Esophagus muscularis mucosa (tissue), 4 donors: ENCODE data around the gene PCBP4. TPM values are rescaled to one million over a fixed set of nuclear protein-coding genes. Genes with fewer than 3 reads are reported as not detected.

Experiments
- DNase-seq: peaks from one replicate; pipeline ENCODE4 v3.0.0-alpha.2; 2017; ENCODE audit errors: extremely low spot score
- H3K27ac ChIP-seq, 4 donors: fragments of 200-600 bp; sonication (generic); replicated peaks in 1 of 4; 1 replicate in 3 of 4; 2 replicates in 1 of 4; pipeline ENCODE4 v1.5.1; 2016 to 2019; ENCODE audit warnings: mild to moderate bottlenecking in 1 of 4
- H3K27me3 ChIP-seq, 4 donors: fragments of 200-600 bp; sonication (generic); one replicate each; pipeline versions ENCODE4 v1.5.1 to v1.6.0; 2016 to 2019
- H3K36me3 ChIP-seq, 4 donors: fragments of 200-600 bp; sonication (generic); one replicate each; pipeline ENCODE4 v1.5.1; 2016 to 2019
- H3K4me1 ChIP-seq, 4 donors: fragments of 200-600 bp; sonication (generic); one replicate each; pipeline ENCODE4 v1.5.1; 2016 to 2019
- H3K4me3 ChIP-seq, 4 donors: fragments of 200-600 bp; sonication (generic); 1 replicate in 2 of 4; 2 replicates in 2 of 4; pipeline ENCODE4 v1.5.1; 2016 to 2019; ENCODE audit warnings: mild to moderate bottlenecking in 4 of 4, moderate library complexity in 1 of 4
- H3K9me3 ChIP-seq, 4 donors: fragments of 200-600 bp; sonication (generic); 1 replicate in 3 of 4; 2 replicates in 1 of 4; pipeline ENCODE4 v1.5.1; 2016 to 2019
- EP300 ChIP-seq: sonication (generic); formaldehyde crosslinking; IDR thresholded peaks from one replicate; pipeline ENCODE4 v1.6.1; 2017; ENCODE audit warnings: antibody characterized with exemption
- POLR2A ChIP-seq: fragments of 450-650 bp; IDR thresholded peaks from one replicate; pipeline ENCODE4 v1.6.1; 2017; ENCODE audit warnings: antibody characterized with exemption, moderate library complexity, mild to moderate bottlenecking, low read depth
- POLR2AphosphoS5 ChIP-seq, 2 donors: sonication (generic); formaldehyde crosslinking; IDR thresholded peaks; one replicate each; pipeline ENCODE4 v1.6.1; 2017; ENCODE audit warnings: antibody characterized with exemption in 2 of 2
- WGBS: methylation state at CpG from one replicate; pipeline ENCODE4 v1.1.5; 2018; 5-methylcytosine and 5-hydroxymethylcytosine counted together
- intact Hi-C: fragments of 100-400 bp; cut with DNase I; formaldehyde crosslinking; loops from one replicate; pipeline ENCODE4 v1.15.1; 2023
- total RNA-seq, 4 donors: library from RNA; depleted of rRNA; stranded (reverse); fragments of >200 nt; gene quantifications; one replicate each; pipeline versions ENCODE4 v1.1.0 to v1.2.1, GENCODE V29; 2016
- TF ChIP-seq, protein P1 (sequence below), 3 experiments: fragments of 200-600 bp in 2 of 3; fragments of 450-650 bp in 1 of 3; sonication (generic) in 2 of 3; IDR thresholded peaks; one replicate each; pipeline ENCODE4 v1.5.1; 2017 to 2019; ENCODE audit warnings: antibody characterized with exemption in 3 of 3, mild to moderate bottlenecking in 2 of 3, moderate library complexity in 1 of 3

Gene PCBP4
- total RNA-seq, 4 donors from 2014 or later, result 54.4 to 378 (median 139) TPM

- Histone ChIP-seq H3K36me3 (peaks cover 0 to 8% (median 6%) of the 10 kb centered on the region in 4 donors), H3K27me3 (no peaks in the 10 kb centered on the region), H3K27ac (peak overlapping the region in 3 of 4 donors; percentile 92 to 97 (median 97)), H3K4me1 (peaks cover 46 to 73% (median 59%) of the 10 kb centered on the region in 4 donors), H3K4me3 (no peak overlapping the region), H3K9me3 (no peaks in the 10 kb centered on the region)
- no peak for DNase-seq
- WGBS, result 91% methylated on average over 6 of the region's 6 CpGs
- intact Hi-C loops, result no loop called here
- TF ChIP-seq POLR2A, result no peak
- TF ChIP-seq, protein P1, sequence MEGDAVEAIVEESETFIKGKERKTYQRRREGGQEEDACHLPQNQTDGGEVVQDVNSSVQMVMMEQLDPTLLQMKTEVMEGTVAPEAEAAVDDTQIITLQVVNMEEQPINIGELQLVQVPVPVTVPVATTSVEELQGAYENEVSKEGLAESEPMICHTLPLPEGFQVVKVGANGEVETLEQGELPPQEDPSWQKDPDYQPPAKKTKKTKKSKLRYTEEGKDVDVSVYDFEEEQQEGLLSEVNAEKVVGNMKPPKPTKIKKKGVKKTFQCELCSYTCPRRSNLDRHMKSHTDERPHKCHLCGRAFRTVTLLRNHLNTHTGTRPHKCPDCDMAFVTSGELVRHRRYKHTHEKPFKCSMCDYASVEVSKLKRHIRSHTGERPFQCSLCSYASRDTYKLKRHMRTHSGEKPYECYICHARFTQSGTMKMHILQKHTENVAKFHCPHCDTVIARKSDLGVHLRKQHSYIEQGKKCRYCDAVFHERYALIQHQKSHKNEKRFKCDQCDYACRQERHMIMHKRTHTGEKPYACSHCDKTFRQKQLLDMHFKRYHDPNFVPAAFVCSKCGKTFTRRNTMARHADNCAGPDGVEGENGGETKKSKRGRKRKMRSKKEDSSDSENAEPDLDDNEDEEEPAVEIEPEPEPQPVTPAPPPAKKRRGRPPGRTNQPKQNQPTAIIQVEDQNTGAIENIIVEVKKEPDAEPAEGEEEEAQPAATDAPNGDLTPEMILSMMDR (IDR thresholded peaks at IDR 0.05), result no peak
- TF ChIP-seq POLR2AphosphoS5 (IDR thresholded peaks at IDR 0.05), result no peak
- TF ChIP-seq EP300, result no peak
Measured at GRCh38 chr3:51968883-51969678, 1.8 kb upstream of the PCBP4 start.

DNA sequence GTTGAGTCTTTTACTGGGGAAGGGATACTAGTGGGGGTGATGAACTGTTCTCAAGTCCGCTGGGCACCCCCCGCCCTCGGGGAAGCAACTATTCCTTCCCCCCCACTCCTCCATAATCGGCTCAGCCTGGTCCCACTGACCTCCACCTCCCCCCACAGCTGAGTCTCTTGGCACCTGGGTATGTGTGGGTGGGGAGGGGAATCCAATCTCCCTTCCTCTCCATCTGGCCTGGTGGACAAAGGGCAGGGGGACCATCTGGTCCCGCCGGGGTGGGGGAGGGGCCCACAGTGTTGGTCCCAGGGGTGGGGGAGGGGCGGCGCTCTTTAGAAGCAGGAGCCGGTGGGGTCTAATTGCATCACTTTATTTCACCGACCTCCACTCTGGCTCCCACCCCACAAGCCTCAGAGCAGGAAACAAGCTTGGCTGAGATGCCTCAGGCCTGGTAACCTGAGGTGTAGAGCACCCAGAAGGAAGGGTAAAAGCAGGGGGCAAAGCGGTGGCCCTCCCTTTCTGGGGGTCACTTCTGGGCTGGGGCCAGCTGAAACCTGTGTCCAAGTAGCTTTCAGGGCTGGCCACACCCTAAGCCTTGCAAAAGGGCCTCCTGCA is 1.0 kb upstream of the PCBP4 start:
- no peak for DNase-seq
- peak overlapping the region; percentile 77 to 98 (median 95) for H3K4me3 ChIP-seq
- intact Hi-C loops, result no loop called here

DNA sequence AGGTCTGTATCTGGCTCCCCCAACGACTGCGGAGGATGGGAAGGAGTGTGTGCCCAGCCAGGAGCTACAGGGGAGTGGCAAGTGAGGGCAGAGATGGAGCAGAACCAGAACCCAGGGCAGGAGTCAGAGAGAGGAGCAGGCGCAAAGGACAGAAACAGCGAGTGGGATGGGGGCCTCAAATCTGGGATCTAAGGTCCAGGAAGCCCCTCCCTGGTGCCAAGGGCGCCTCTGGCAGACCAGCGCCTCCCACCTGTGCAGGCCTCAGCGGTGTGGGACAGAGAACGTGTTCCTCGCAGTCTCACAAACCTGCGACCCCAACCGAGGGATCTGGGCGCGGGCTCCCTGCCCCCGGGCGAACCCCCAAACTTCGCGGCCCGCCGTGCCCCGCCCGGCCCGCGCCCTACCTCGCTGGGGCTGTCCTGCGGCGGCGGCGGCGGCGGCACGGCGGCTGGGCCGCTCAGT is 301 bp downstream of the PCBP4 start:
- TF ChIP-seq POLR2A (no peak), POLR2AphosphoS5 (IDR thresholded peaks at IDR 0.05) (no peak), EP300 (no peak)
- TF ChIP-seq, protein P1 (IDR thresholded peaks at IDR 0.05), result no peak
- WGBS, result 9% methylated on average over 14 of the region's 33 CpGs
- DNase-seq, result no peak
- H3K27ac ChIP-seq, result peak overlapping the region; percentile 92 to 97 (median 97)
- intact Hi-C loops, result no loop called here
- H3K36me3 ChIP-seq, result peaks cover 0 to 8% (median 6%) of the 10 kb centered on the region in 4 donors
- H3K4me3 ChIP-seq, result peak overlapping the region; percentile 77 to 98 (median 95)
- no peaks in the 10 kb centered on the region for H3K27me3 ChIP-seq
- no peaks in the 10 kb centered on the region for H3K9me3 ChIP-seq
- H3K4me1 ChIP-seq, result peaks cover 46 to 69% (median 61%) of the 10 kb centered on the region in 4 donors

More for the DNA sequence above, 1.0 kb upstream of the PCBP4 start:
- Histone ChIP-seq H3K36me3 (peaks cover 0 to 8% (median 6%) of the 10 kb centered on the region in 4 donors), H3K27me3 (no peaks in the 10 kb centered on the region), H3K4me1 (peaks cover 50 to 73% (median 58%) of the 10 kb centered on the region in 4 donors), H3K27ac (peak overlapping the region; percentile 92 to 97 (median 97)), H3K9me3 (no peaks in the 10 kb centered on the region)
- TF ChIP-seq EP300 (no peak), POLR2A (no peak), POLR2AphosphoS5 (IDR thresholded peaks at IDR 0.05) (no peak)
- TF ChIP-seq, protein P1 (IDR thresholded peaks at IDR 0.05), result no peak
- 14% methylated on average over 10 of the region's 11 CpGs for WGBS

DNA sequence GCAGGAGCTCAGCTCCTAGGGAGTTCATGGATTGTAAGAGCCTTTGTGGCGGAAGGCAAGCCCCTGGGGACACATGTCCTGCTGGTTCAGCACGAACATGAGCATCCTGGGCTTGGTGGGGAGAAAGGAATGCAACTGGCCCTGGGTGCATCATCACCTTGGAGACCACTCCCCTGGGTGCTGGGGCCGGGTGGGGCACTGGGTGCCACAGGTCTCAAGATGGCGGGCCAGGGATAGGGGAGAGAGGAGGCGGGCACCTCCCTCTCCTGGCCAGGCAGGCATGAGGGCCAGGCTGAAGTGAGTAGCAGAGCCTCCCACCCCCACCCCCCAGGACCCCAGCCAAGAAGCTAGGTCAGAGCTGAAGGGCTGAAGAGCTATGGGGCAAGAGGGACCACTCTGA is 768 bp downstream of the PCBP4 start:
- Histone ChIP-seq H3K36me3 (peaks cover 0 to 8% (median 6%) of the 10 kb centered on the region in 4 donors), H3K27me3 (no peaks in the 10 kb centered on the region), H3K4me1 (peaks cover 46 to 72% (median 61%) of the 10 kb centered on the region in 4 donors), H3K4me3 (peak overlapping the region; percentile 77 to 98 (median 95)), H3K9me3 (no peaks in the 10 kb centered on the region), H3K27ac (peak overlapping the region; percentile 92 to 97 (median 97))
- DNase-seq, result no peak
- no peak for TF ChIP-seq POLR2AphosphoS5 (IDR thresholded peaks at IDR 0.05)
- TF ChIP-seq, protein P1 (IDR thresholded peaks at IDR 0.05), result no peak
- TF ChIP-seq POLR2A, result no peak
- no peak for TF ChIP-seq EP300
- 70% methylated on average over 2 of the region's 5 CpGs for WGBS
- intact Hi-C loops, result no loop called here
